AG04450 (cell line): ENCODE measurements around the gene CFAP57. TPM values are rescaled to one million over a fixed set of nuclear protein-coding genes. Genes with fewer than 3 reads are reported as not detected.
A peak's percentile ranks its signal among the peaks of the same experiment; 100 is the strongest.

Source experiments
- CTCF ChIA-PET: fragments of 300-600, 350-600 bp; formaldehyde crosslinking; extraction: SDS; loops from one replicate; lab custom pipeline; 2022; ENCODE audit warnings: antibody characterized with exemption, inconsistent platforms; lab: Charles Lee
- POLR2A ChIA-PET: fragments of 350-600 bp; formaldehyde crosslinking; extraction: SDS; loops from one replicate; lab custom pipeline; 2021; ENCODE audit warnings: antibody characterized with exemption, inconsistent platforms; lab: Yijun Ruan, JAX
- DNase-seq: peaks from one replicate; pipeline ENCODE4 v3.0.0-alpha.2; 2011; ENCODE audit warnings: low read depth, low spot score
- H3K27ac ChIP-seq: one replicate; pipeline ENCODE4 v1.5.1; 2012; ENCODE audit warnings: low read depth, low read length, control low read depth
- H3K27me3 ChIP-seq: one replicate; pipeline ENCODE4 v1.6.0; 2012; ENCODE audit warnings: low read length; ENCODE audit not compliant: control insufficient read depth, insufficient read depth
- H3K4me3 ChIP-seq: 2 replicates; pipeline ENCODE4 v1.5.1; 2011; ENCODE audit warnings: mild to moderate bottlenecking, low read depth, low read length, control low read depth
- H3K9me3 ChIP-seq: 2 replicates; pipeline ENCODE4 v1.5.1; 2012; ENCODE audit warnings: low read length; ENCODE audit not compliant: control insufficient read depth, insufficient read depth
- polyA plus RNA-seq: library from polyadenylated mRNA; depleted of rRNA; stranded (reverse); fragments of >200 nt; gene quantifications from 2 replicates; pipeline ENCODE4 v1.2.3, GENCODE V29; 2011
- TF ChIP-seq, protein P1 (sequence below): IDR thresholded peaks from 2 replicates; pipeline ENCODE4 v1.5.1; 2011; ENCODE audit warnings: low read depth, low read length, control low read depth, inconsistent platforms

The CFAP57 gene
- polyA plus RNA-seq, 1 experiment, result 0.58 TPM

DNA sequence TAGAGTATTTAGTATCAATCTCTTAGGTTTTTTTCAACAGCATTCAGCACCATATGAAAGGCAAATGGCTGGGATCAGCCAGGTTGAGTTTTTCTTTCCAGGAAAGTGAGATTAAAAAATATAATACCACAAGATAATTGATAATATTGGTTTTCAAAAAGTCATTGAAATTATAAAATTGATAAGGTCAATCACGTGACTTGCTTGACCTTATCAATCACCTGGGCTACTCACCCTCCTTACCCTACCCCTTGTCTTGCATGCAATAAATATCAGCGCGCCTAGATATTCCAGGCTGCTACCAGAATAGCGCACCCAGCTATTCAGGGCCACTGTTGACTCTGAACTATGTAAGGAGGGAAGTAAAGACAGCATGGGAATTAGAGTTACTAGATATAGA is 31.5 kb upstream of the CFAP57 start:
- CTCF ChIA-PET, result no interaction called here
- no peaks in the 10 kb centered on the region for H3K9me3 ChIP-seq
- no peak overlapping the region for H3K4me3 ChIP-seq
- H3K27ac ChIP-seq, result no peak overlapping the region
- H3K27me3 ChIP-seq, result peaks cover 16% of the 10 kb centered on the region
- TF ChIP-seq, protein P1, sequence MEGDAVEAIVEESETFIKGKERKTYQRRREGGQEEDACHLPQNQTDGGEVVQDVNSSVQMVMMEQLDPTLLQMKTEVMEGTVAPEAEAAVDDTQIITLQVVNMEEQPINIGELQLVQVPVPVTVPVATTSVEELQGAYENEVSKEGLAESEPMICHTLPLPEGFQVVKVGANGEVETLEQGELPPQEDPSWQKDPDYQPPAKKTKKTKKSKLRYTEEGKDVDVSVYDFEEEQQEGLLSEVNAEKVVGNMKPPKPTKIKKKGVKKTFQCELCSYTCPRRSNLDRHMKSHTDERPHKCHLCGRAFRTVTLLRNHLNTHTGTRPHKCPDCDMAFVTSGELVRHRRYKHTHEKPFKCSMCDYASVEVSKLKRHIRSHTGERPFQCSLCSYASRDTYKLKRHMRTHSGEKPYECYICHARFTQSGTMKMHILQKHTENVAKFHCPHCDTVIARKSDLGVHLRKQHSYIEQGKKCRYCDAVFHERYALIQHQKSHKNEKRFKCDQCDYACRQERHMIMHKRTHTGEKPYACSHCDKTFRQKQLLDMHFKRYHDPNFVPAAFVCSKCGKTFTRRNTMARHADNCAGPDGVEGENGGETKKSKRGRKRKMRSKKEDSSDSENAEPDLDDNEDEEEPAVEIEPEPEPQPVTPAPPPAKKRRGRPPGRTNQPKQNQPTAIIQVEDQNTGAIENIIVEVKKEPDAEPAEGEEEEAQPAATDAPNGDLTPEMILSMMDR, result no peak
- DNase-seq, result no peak
- POLR2A ChIA-PET, result no interaction called here

DNA sequence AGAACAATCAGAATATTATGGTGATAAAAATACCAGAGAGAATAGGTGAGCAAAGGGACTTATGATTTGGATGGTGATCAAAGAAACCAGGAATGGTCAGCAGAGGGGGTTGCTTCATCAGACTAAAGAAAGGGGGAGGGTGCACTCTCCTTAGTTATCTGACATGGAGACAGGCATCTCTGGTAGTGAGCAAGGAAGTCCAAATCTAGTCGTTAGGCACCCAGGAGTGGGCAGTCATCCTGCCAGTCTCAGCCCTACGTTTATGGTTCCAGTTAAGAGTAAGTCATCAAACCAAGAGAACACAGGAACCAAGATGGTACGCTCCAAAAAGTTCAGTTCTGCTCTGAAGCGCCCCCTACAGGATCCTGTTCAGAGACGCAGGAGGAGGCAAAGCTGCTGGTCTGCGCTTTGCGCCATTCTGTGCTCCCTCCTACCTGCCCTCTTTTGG is 28.7 kb upstream of the CFAP57 start:
- H3K27ac ChIP-seq, result no peak overlapping the region
- CTCF ChIA-PET, result no interaction called here
- H3K4me3 ChIP-seq, result no peak overlapping the region
- H3K27me3 ChIP-seq, result peaks cover 32% of the 10 kb centered on the region
- TF ChIP-seq, protein P1, result peak; percentile 11
- DNase-seq, result no peak
- no peaks in the 10 kb centered on the region; the same call in 1 of the 2 replicates for H3K9me3 ChIP-seq
- POLR2A ChIA-PET, result no interaction called here

DNA sequence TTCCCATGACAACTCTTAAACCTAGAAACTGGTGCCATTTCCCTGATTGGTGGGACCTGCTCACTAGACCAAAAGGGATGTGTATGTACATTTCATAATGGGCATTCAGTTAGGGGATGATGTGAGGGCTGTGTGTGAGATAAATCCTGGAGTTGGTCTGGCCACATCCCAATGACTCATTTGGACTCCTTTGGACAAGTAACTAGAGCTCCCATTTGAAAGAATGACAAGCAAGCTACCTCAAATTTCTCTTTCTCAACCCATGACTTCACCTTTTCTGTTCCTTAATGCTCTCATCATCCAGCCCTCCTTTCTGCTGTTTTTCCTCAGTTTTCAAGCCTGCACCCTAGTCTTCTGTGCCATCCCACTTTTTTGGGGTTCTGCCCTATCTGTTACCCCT is 27.9 kb upstream of the CFAP57 start:
- peaks cover 32% of the 10 kb centered on the region for H3K27me3 ChIP-seq
- ChIA-PET POLR2A (no interaction called here), CTCF (interaction anchor here (1.4 kb wide), 1 partner anchor 270 kb away, joined by 3 read pairs; no protein-coding TSS in a partner anchor)
- no peak overlapping the region for H3K27ac ChIP-seq
- no peaks in the 10 kb centered on the region; the same call in 1 of the 2 replicates for H3K9me3 ChIP-seq
- TF ChIP-seq, protein P1, result no peak
- DNase-seq, result no peak
- no peak overlapping the region for H3K4me3 ChIP-seq

DNA sequence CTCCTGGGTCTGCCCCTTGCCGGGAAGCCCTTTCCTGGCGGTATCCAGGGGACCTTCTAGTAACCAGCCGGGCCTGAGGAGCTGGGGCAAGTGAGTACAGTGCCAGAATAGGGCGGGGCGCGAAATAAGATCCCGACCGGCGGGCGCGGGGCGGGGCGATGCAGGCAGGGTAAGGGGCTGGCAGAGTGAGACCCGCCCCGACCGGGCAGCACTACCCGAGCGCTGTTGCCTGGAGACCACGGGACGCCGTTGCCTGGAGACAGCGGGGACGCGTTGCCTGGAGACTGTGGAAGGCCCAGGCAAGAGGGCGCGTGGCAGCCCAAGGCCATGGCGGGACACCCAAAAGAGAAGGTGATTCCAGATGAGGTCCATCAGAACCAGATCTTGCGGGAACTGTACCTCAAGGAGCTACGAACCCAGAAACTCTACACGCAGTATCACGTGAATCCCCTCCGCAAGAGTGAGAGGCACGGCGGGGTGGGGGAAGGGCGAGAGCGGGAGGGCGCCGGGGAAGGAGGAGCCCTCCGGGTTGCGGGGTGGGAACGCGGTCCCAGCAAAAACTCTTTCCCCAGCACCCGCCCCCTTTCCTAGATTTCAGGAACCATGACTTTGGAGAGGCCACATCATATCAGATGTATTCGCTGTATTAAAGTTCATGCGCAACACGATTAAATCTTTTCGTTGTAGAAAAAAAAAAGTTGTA is 24.4 kb upstream of the CFAP57 start:
- ChIA-PET POLR2A (no interaction called here), CTCF (no interaction called here)
- Histone ChIP-seq H3K9me3 (no peaks in the 10 kb centered on the region; the same call in 1 of the 2 replicates), H3K4me3 (peak overlapping the region; percentile 64), H3K27ac (no peak overlapping the region), H3K27me3 (peaks cover 39% of the 10 kb centered on the region)
- TF ChIP-seq, protein P1, result no peak
- no peak for DNase-seq

DNA sequence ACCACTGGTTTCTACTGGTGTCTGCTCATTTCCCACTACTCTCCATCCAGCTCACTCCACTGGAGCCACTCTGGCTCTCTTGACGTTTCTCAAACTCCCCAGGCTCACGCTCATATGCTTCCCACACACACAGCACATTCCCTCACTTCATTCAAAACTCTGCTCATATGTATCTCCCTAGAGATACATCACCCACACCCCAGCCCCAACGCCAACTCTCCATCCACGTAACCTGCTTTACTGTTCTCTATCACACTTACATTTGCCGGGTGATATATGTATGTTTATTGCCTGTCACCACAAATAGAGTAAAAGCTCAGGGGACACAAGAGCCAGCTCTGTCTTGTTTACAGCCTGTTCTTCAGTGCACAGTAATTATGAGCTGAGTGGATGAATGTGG is 22.2 kb upstream of the CFAP57 start:
- Histone ChIP-seq H3K9me3 (no peaks in the 10 kb centered on the region; the same call in 1 of the 2 replicates), H3K27me3 (peaks cover 32% of the 10 kb centered on the region), H3K4me3 (no peak overlapping the region), H3K27ac (no peak overlapping the region)
- DNase-seq, result no peak
- ChIA-PET POLR2A (no interaction called here), CTCF (no interaction called here)
- TF ChIP-seq, protein P1, result no peak
